H9 (cell line): ENCODE results near the gene DLGAP4. TPM values are rescaled to one million over a fixed set of nuclear protein-coding genes. Genes with fewer than 3 reads are reported as not detected.

Experiments used
- DNase-seq: peaks from one replicate; pipeline ENCODE4 v3.0.0-alpha.2; 2017
- H2AFZ ChIP-seq: one replicate; pipeline ENCODE4 v1.6.1; 2013; ENCODE audit warnings: mild to moderate bottlenecking, low read length, control low read depth, moderate library complexity
- H2AK5ac ChIP-seq: 2 replicates; pipeline ENCODE4 v1.6.1; 2013; ENCODE audit warnings: low read length, control low read depth, mixed read lengths; ENCODE audit not compliant: insufficient read length
- H2BK120ac ChIP-seq: one replicate; pipeline ENCODE4 v1.6.1; 2013; ENCODE audit warnings: low read depth, mild to moderate bottlenecking, low read length, control low read depth, inconsistent platforms; ENCODE audit not compliant: poor library complexity, severe bottlenecking
- H2BK12ac ChIP-seq: 2 replicates; pipeline ENCODE4 v1.6.1; 2013; ENCODE audit warnings: low read length, control low read depth, mixed read lengths, low read depth; ENCODE audit not compliant: insufficient read length
- H2BK15ac ChIP-seq: 2 replicates; pipeline ENCODE4 v1.6.1; 2013; ENCODE audit warnings: low read depth, low read length, control low read depth
- H2BK20ac ChIP-seq: one replicate; pipeline ENCODE4 v1.6.1; 2013; ENCODE audit warnings: low read depth, mild to moderate bottlenecking, low read length, control low read depth, inconsistent platforms; ENCODE audit not compliant: poor library complexity, severe bottlenecking
- H2BK5ac ChIP-seq: 2 replicates; pipeline ENCODE4 v1.6.1; 2013; ENCODE audit warnings: low read length, control low read depth, mixed read lengths; ENCODE audit not compliant: insufficient read length
- H3K14ac ChIP-seq: 2 replicates; pipeline ENCODE4 v1.6.1; 2013; ENCODE audit warnings: low read length, control low read depth; ENCODE audit not compliant: insufficient read depth
- H3K18ac ChIP-seq: 2 replicates; pipeline ENCODE4 v1.6.1; 2013; ENCODE audit warnings: low read depth, mild to moderate bottlenecking, mixed read lengths, low read length, control low read depth; ENCODE audit not compliant: insufficient read length
- H3K23ac ChIP-seq: 2 replicates; pipeline ENCODE4 v1.6.1; 2013; ENCODE audit warnings: low read length, control low read depth, mixed read lengths, low read depth; ENCODE audit not compliant: insufficient read length
- H3K23me2 ChIP-seq: 2 replicates; pipeline ENCODE4 v1.6.1; 2013; ENCODE audit warnings: low read depth, mild to moderate bottlenecking, mixed read lengths, low read length, control low read depth; ENCODE audit not compliant: insufficient read length, poor library complexity, severe bottlenecking
- H3K27ac ChIP-seq: 2 replicates; pipeline ENCODE4 v1.5.1; 2013; ENCODE audit warnings: low read length, control low read depth, mixed read lengths, low read depth; ENCODE audit not compliant: insufficient read length
- H3K27me3 ChIP-seq: 2 replicates; pipeline ENCODE4 v1.6.1; 2013; ENCODE audit warnings: low read length, control low read depth, inconsistent platforms; ENCODE audit not compliant: insufficient read depth
- H3K4ac ChIP-seq: 2 replicates; pipeline ENCODE4 v1.6.1; 2013; ENCODE audit warnings: low read depth, mild to moderate bottlenecking, control low read depth, inconsistent platforms, low read length, moderate library complexity
- H3K4me1 ChIP-seq: 2 replicates; pipeline ENCODE4 v1.6.1; 2013; ENCODE audit warnings: low read length, control low read depth, inconsistent platforms; ENCODE audit not compliant: insufficient read depth
- H3K4me2 ChIP-seq: 2 replicates; pipeline ENCODE4 v1.6.1; 2013; ENCODE audit warnings: low read length, control low read depth, mixed read lengths; ENCODE audit not compliant: insufficient read length, insufficient read depth
- H3K56ac ChIP-seq: 2 replicates; pipeline ENCODE4 v1.6.1; 2013; ENCODE audit warnings: low read depth, mild to moderate bottlenecking, mixed read lengths, low read length, control low read depth; ENCODE audit not compliant: insufficient read length
- H3K79me1 ChIP-seq: 2 replicates; pipeline ENCODE4 v1.6.1; 2013; ENCODE audit warnings: low read depth, mild to moderate bottlenecking, moderate library complexity, low read length, control low read depth, inconsistent platforms; ENCODE audit not compliant: insufficient read depth, poor library complexity, severe bottlenecking
- H3K79me2 ChIP-seq: 2 replicates; pipeline ENCODE4 v1.6.1; 2013; ENCODE audit warnings: low read length, control low read depth, inconsistent platforms; ENCODE audit not compliant: insufficient read depth
- H3K9ac ChIP-seq: 2 replicates; pipeline ENCODE4 v1.6.1; 2013; ENCODE audit warnings: low read length, control low read depth, mixed read lengths; ENCODE audit not compliant: insufficient read length; ENCODE audit errors: extremely low read depth
- H3K9me3 ChIP-seq: one replicate; pipeline ENCODE4 v1.6.1; 2013; ENCODE audit warnings: low read depth, low read length, inconsistent platforms; ENCODE audit not compliant: control insufficient read depth
- H3T11ph ChIP-seq: one replicate; pipeline ENCODE4 v1.6.1; 2013; ENCODE audit warnings: mild to moderate bottlenecking, low read length, control low read depth, inconsistent platforms
- H4K20me1 ChIP-seq: one replicate; pipeline ENCODE4 v1.6.1; 2013; ENCODE audit not compliant: control insufficient read depth, insufficient read length, insufficient read depth
- H4K5ac ChIP-seq: 2 replicates; pipeline ENCODE4 v1.6.1; 2013; ENCODE audit warnings: low read depth, mild to moderate bottlenecking, mixed read lengths, low read length, control low read depth; ENCODE audit not compliant: insufficient read length
- H4K8ac ChIP-seq: replicated peaks from 2 replicates; pipeline ENCODE4 v1.6.1; 2013; ENCODE audit warnings: low read length, control low read depth, mixed read lengths, low read depth; ENCODE audit not compliant: insufficient read length
- H4K91ac ChIP-seq: 2 replicates; pipeline ENCODE4 v1.6.1; 2013; ENCODE audit warnings: low read depth, mild to moderate bottlenecking, moderate library complexity, mixed read lengths, low read length, control low read depth; ENCODE audit not compliant: insufficient read length
- H3K27ac Mint-ChIP-seq, 3 experiments: 2 replicates in 2 of 3; 3 replicates in 1 of 3; pipeline ENCODE4 v1.8.0; 2020 to 2021; ENCODE audit warnings: mixed read lengths in 3 of 3, mild to moderate bottlenecking in 1 of 3, moderate library complexity in 1 of 3
- H3K27me3 Mint-ChIP-seq: 2 replicates; pipeline ENCODE4 v1.8.0; 2021; ENCODE audit warnings: low read depth, mild to moderate bottlenecking, moderate library complexity, mixed read lengths
- H3K36me3 Mint-ChIP-seq, 3 experiments: 2 replicates in 2 of 3; 3 replicates in 1 of 3; pipeline ENCODE4 v1.8.0; 2020 to 2021; ENCODE audit warnings: low read depth in 3 of 3, mixed read lengths in 3 of 3; ENCODE audit not compliant: insufficient read depth in 1 of 3
- H3K4me1 Mint-ChIP-seq, 2 experiments: 2 replicates each; pipeline ENCODE4 v1.8.0; 2020; ENCODE audit warnings: mixed read lengths in 2 of 2
- H3K4me3 Mint-ChIP-seq, 2 experiments: 2 replicates in 1 of 2; 3 replicates in 1 of 2; pipeline ENCODE4 v1.8.0; 2020 to 2021; ENCODE audit warnings: mild to moderate bottlenecking in 2 of 2, mixed read lengths in 2 of 2, moderate library complexity in 1 of 2
- H3K9me3 Mint-ChIP-seq, 2 experiments: 2 replicates in 1 of 2; 3 replicates in 1 of 2; pipeline ENCODE4 v1.8.0; 2020; ENCODE audit warnings: mild to moderate bottlenecking in 2 of 2, mixed read lengths in 2 of 2, moderate library complexity in 1 of 2
- WGBS: extraction: QIAGEN DNeasy Blood & Tissue Kit; methylation state at CpG from one replicate; pipeline ENCODE4 v1.1.7; 2013; ENCODE audit warnings: missing lambda C conversion rate, low lambda C conversion rate, mixed read lengths; ENCODE audit not compliant: insufficient read length; ENCODE audit errors: extremely low coverage; 5-methylcytosine and 5-hydroxymethylcytosine counted together
- total RNA-seq: library from RNA; stranded (reverse); gene quantifications from 2 replicates; pipeline ENCODE4 v1.2.1, GENCODE V29; 2021
- TF ChIP-seq, protein P1 (sequence below): fragments of 200-600 bp; sonication (generic); conservative IDR thresholded peaks from 3 replicates; pipeline ENCODE4 v1.8.0; 2021; ENCODE audit warnings: antibody characterized with exemption, mild to moderate bottlenecking

DLGAP4 gene
- total RNA-seq, 1 experiment from 2014 or later: 48.0 TPM

DNA sequence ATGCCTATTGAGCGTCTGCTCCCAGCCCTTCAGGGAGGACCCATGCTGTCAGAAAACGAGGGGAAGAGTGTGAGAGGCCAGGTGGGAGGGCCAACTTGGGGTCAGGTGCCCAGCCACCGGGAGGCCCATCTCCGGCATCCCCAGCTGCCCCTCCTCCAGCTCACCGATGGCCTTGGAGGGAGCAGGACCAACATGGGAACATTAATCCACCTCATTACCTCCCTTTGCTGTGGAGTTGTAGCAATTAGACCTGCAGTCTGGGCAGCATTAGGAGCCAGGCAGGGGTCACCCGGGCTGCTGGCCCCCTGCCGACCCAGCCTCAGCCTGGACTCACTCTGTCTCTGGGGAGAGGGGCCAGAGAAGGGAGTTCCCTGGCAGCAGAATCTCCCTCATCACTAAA is 25.1 kb downstream of the DLGAP4 start:
- Histone ChIP-seq H3K14ac (no peak overlapping the region), H3K4ac (no peak overlapping the region), H4K5ac (no peak overlapping the region), H2BK120ac (no peak overlapping the region), H3K9me3 (no peaks in the 10 kb centered on the region), H3K27me3 (peaks cover 12% of the 10 kb centered on the region; the same call in 1 of the 2 replicates), H3K23me2 (no peaks in the 10 kb centered on the region), H3K18ac (no peak overlapping the region), H3K4me2 (no peak overlapping the region), H3K56ac (no peak overlapping the region), H3T11ph (no peak overlapping the region), H4K20me1 (no peaks in the 10 kb centered on the region), H2AFZ (no peak overlapping the region), H4K8ac (no peak overlapping the region), H2BK12ac (no peak overlapping the region), H2BK5ac (no peak overlapping the region), H3K79me2 (no peaks in the 10 kb centered on the region), H3K79me1 (no peaks in the 10 kb centered on the region), H2AK5ac (no peak overlapping the region), H3K23ac (no peak overlapping the region), H3K4me1 (peaks cover 4% of the 10 kb centered on the region; the same call in 1 of the 2 replicates), H4K91ac (no peak overlapping the region), H3K27ac (no peak overlapping the region), H2BK20ac (no peak overlapping the region), H2BK15ac (no peak overlapping the region), H3K9ac (no peak overlapping the region)
- peaks cover 68% of the 10 kb centered on the region for H3K27me3 Mint-ChIP-seq
- TF ChIP-seq, protein P1, sequence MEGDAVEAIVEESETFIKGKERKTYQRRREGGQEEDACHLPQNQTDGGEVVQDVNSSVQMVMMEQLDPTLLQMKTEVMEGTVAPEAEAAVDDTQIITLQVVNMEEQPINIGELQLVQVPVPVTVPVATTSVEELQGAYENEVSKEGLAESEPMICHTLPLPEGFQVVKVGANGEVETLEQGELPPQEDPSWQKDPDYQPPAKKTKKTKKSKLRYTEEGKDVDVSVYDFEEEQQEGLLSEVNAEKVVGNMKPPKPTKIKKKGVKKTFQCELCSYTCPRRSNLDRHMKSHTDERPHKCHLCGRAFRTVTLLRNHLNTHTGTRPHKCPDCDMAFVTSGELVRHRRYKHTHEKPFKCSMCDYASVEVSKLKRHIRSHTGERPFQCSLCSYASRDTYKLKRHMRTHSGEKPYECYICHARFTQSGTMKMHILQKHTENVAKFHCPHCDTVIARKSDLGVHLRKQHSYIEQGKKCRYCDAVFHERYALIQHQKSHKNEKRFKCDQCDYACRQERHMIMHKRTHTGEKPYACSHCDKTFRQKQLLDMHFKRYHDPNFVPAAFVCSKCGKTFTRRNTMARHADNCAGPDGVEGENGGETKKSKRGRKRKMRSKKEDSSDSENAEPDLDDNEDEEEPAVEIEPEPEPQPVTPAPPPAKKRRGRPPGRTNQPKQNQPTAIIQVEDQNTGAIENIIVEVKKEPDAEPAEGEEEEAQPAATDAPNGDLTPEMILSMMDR: no peak
- no peaks in the 10 kb centered on the region; a peak in 1 of 7 replicates for H3K36me3 Mint-ChIP-seq
- DNase-seq: no peak
- H3K4me1 Mint-ChIP-seq: peaks cover 38 to 49% of the 10 kb centered on the region in 2 experiments
- no peaks in the 10 kb centered on the region; a peak in 3 of 5 replicates for H3K9me3 Mint-ChIP-seq
- WGBS: no CpG with 5 or more reads among the region's 7 CpGs
- no peak overlapping the region for H3K27ac Mint-ChIP-seq
- no peak overlapping the region for H3K4me3 Mint-ChIP-seq
